Lung (tissue), 12 donors: ENCODE results near the gene MAGIX. TPM values are rescaled to one million over a fixed set of nuclear protein-coding genes. Genes with fewer than 3 reads are reported as not detected.

ENCODE experiments used
- ATAC-seq: fragments of 200-7000 bp; cut with Tn5 transposase; one replicate; pipeline ENCODE4 v1.9.1; 2020; ENCODE audit warnings: moderate number of reproducible peaks; ENCODE audit not compliant: insufficient read depth, low FRiP score
- DNase-seq, 3 donors: peaks; one replicate each; pipeline ENCODE4 v3.0.0-alpha.2; 2013 to 2017
- H3K27ac ChIP-seq, 2 donors: one replicate each; pipeline ENCODE4 v1.5.1; 2013; ENCODE audit warnings: mild to moderate bottlenecking in 2 of 2, moderate library complexity in 2 of 2, control low read depth in 1 of 2, inconsistent platforms in 1 of 2, low read depth in 1 of 2, low read length in 1 of 2
- H3K27me3 ChIP-seq, 3 donors: one replicate each; pipeline ENCODE4 v1.5.1; 2013; ENCODE audit warnings: low read length in 2 of 3; ENCODE audit not compliant: control insufficient read depth in 3 of 3, insufficient read depth in 3 of 3
- H3K36me3 ChIP-seq, 4 donors: one replicate each; pipeline ENCODE4 v1.5.1; 2013; ENCODE audit warnings: low read length in 4 of 4, mild to moderate bottlenecking in 1 of 4, moderate library complexity in 1 of 4; ENCODE audit not compliant: control insufficient read depth in 4 of 4, insufficient read depth in 4 of 4
- H3K4me1 ChIP-seq, 5 donors: one replicate each; pipeline ENCODE4 v1.5.1; 2013; ENCODE audit warnings: low read length in 5 of 5, mild to moderate bottlenecking in 2 of 5, moderate library complexity in 1 of 5; ENCODE audit not compliant: control insufficient read depth in 5 of 5, insufficient read depth in 5 of 5
- H3K4me3 ChIP-seq: one replicate; pipeline ENCODE4 v1.5.1; 2013; ENCODE audit warnings: mild to moderate bottlenecking, control low read depth, moderate library complexity
- H3K9ac ChIP-seq, 2 donors: one replicate each; pipeline ENCODE4 v1.5.1; 2013; ENCODE audit warnings: low read length in 2 of 2, control low read depth in 1 of 2; ENCODE audit not compliant: insufficient read depth in 1 of 2
- H3K9me3 ChIP-seq, 4 donors: one replicate each; pipeline ENCODE4 v1.5.1; 2013; ENCODE audit warnings: low read length in 3 of 4, mild to moderate bottlenecking in 1 of 4, moderate library complexity in 1 of 4; ENCODE audit not compliant: control insufficient read depth in 4 of 4, insufficient read depth in 3 of 4
- WGBS, 2 donors: extraction: QIAGEN DNeasy Blood & Tissue Kit; methylation state at CpG; one replicate each; pipeline ENCODE4 v1.1.7; 2013; 5-methylcytosine and 5-hydroxymethylcytosine counted together
- polyA plus RNA-seq, 2 donors: library from polyadenylated mRNA; stranded (reverse); fragments of 200-250 nt; gene quantifications; one replicate each; pipeline ENCODE4 v1.2.1, GENCODE V29; 2013
- total RNA-seq, 2 donors: library from RNA; depleted of rRNA in 1 of 2; stranded (reverse); fragments of >200 nt in 1 of 2; gene quantifications; one replicate each; pipeline ENCODE4 v1.2.1, GENCODE V29; 2014 to 2021
- TF ChIP-seq, protein P1 (sequence below): IDR thresholded peaks from 2 replicates; pipeline ENCODE4 v1.5.1; 2012; ENCODE audit warnings: mild to moderate bottlenecking; ENCODE audit errors: control extremely low read depth, extremely low read depth
- donor health status: control.
- donor health status: control.
- donor health status: Bipolar disorder and iron deficiency.
- donor health status: healthy.
- donor health status: DM: yes; HTN: yes; CAD: no.

Gene MAGIX
- total and polyA plus RNA-seq, 4 donors = 7.3 to 19.0 (median 12.5) TPM

- Histone ChIP-seq H3K27ac (no peak overlapping the region), H3K9me3 (peaks cover 0 to 3% (median 0%) of the 10 kb centered on the region in 4 donors), H3K36me3 (no peaks in the 10 kb centered on the region), H3K4me1 (no peaks in the 10 kb centered on the region), H3K27me3 (peaks cover 0 to 6% (median 0%) of the 10 kb centered on the region in 3 donors), H3K9ac (no peak overlapping the region), H3K4me3 (no peak overlapping the region)
- WGBS, 2 donors = 92 to 93% methylated on average over 5 of the region's 5 CpGs
- DNase-seq (no peak), ATAC-seq (no peak)
- TF ChIP-seq, protein P1, sequence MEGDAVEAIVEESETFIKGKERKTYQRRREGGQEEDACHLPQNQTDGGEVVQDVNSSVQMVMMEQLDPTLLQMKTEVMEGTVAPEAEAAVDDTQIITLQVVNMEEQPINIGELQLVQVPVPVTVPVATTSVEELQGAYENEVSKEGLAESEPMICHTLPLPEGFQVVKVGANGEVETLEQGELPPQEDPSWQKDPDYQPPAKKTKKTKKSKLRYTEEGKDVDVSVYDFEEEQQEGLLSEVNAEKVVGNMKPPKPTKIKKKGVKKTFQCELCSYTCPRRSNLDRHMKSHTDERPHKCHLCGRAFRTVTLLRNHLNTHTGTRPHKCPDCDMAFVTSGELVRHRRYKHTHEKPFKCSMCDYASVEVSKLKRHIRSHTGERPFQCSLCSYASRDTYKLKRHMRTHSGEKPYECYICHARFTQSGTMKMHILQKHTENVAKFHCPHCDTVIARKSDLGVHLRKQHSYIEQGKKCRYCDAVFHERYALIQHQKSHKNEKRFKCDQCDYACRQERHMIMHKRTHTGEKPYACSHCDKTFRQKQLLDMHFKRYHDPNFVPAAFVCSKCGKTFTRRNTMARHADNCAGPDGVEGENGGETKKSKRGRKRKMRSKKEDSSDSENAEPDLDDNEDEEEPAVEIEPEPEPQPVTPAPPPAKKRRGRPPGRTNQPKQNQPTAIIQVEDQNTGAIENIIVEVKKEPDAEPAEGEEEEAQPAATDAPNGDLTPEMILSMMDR = no peak
Observed at GRCh38 chrX:49208399-49208798, 45.8 kb downstream of the MAGIX start.

- Histone ChIP-seq H3K4me3 (no peak overlapping the region), H3K27me3 (peaks cover 0 to 6% (median 0%) of the 10 kb centered on the region in 3 donors), H3K36me3 (no peaks in the 10 kb centered on the region), H3K9ac (no peak overlapping the region), H3K27ac (no peak overlapping the region), H3K4me1 (no peaks in the 10 kb centered on the region), H3K9me3 (peaks cover 0 to 8% (median 0%) of the 10 kb centered on the region in 4 donors)
- ATAC-seq (no peak), DNase-seq (no peak)
- TF ChIP-seq, protein P1 = no peak
- WGBS, 2 donors = 13 to 49% methylated on average over 18 to 28 of the region's 28 CpGs
Observed at GRCh38 chrX:49209434-49210251, 47.1 kb downstream of the MAGIX start.

- H3K9me3 ChIP-seq = peaks cover 0 to 9% (median 0%) of the 10 kb centered on the region in 4 donors
- no peak overlapping the region for H3K27ac ChIP-seq
- peaks cover 0 to 6% (median 0%) of the 10 kb centered on the region in 3 donors for H3K27me3 ChIP-seq
- DNase-seq (no peak), ATAC-seq (no peak)
- TF ChIP-seq, protein P1 = no peak
- no peaks in the 10 kb centered on the region for H3K4me1 ChIP-seq
- H3K9ac ChIP-seq = no peak overlapping the region
- 73 to 84% methylated on average over 7 to 8 of the region's 8 CpGs for WGBS, 2 donors
- H3K36me3 ChIP-seq = no peaks in the 10 kb centered on the region
- H3K4me3 ChIP-seq = no peak overlapping the region
Observed at GRCh38 chrX:49210406-49210805, 47.8 kb downstream of the MAGIX start.
